GM19463 (cell line): ENCODE measurements around the gene ALOX12.

Experiments
- ATAC-seq: cut with Tn5 transposase; IDR thresholded peaks from one replicate; pipeline ENCODE4 v1.9.1; 2021; ENCODE audit warnings: mild to moderate bottlenecking, moderate library complexity; ENCODE audit not compliant: unreplicated experiment

ALOX12 gene

GRCh38 chr17:7002288-7003047 is 6.6 kb downstream of the ALOX12 start:
- no peak for ATAC-seq

- no peak for ATAC-seq
Observed at GRCh38 chr17:7003745-7004144, 7.9 kb downstream of the ALOX12 start.

GRCh38 chr17:7004398-7005253 is 8.8 kb downstream of the ALOX12 start:
- no peak for ATAC-seq

GRCh38 chr17:7005716-7006115 is 9.9 kb downstream of the ALOX12 start:
- ATAC-seq, result no peak

- ATAC-seq, result no peak
Observed at GRCh38 chr17:7007143-7007542, 11.3 kb downstream of the ALOX12 start.

- ATAC-seq, result no peak
Observed at GRCh38 chr17:7010523-7010922, 14.7 kb downstream of the ALOX12 start.

- no peak for ATAC-seq
Observed at GRCh38 chr17:7011415-7011814, 15.6 kb downstream of the ALOX12 start.

- ATAC-seq, result no peak
Observed at GRCh38 chr17:7011942-7012254, 16.0 kb downstream of the ALOX12 start.

- ATAC-seq, result peak; percentile 85
Observed at GRCh38 chr17:7014261-7014994, 18.6 kb downstream of the ALOX12 start.

- peak; percentile 19 for ATAC-seq
Observed at GRCh38 chr17:7014995-7015958, 19.4 kb downstream of the ALOX12 start.

- ATAC-seq, result no peak
Observed at GRCh38 chr17:7016418-7016817, 20.6 kb downstream of the ALOX12 start.

GRCh38 chr17:7016886-7017826 is 21.3 kb downstream of the ALOX12 start:
- ATAC-seq, result no peak

- ATAC-seq, result no peak
Observed at GRCh38 chr17:7017827-7018200, 22.0 kb downstream of the ALOX12 start.

GRCh38 chr17:7018331-7018964 is 22.6 kb downstream of the ALOX12 start:
- ATAC-seq, result no peak

GRCh38 chr17:7019367-7019766 is 23.5 kb downstream of the ALOX12 start:
- ATAC-seq, result no peak

GRCh38 chr17:7019839-7020519 is 24.1 kb downstream of the ALOX12 start:
- no peak for ATAC-seq

- ATAC-seq, result no peak
Observed at GRCh38 chr17:7020894-7021664, 25.2 kb downstream of the ALOX12 start.
